OCI-LY7 (cell line): ENCODE measurements around the gene IQGAP2. TPM values are rescaled to one million over a fixed set of nuclear protein-coding genes. Genes with fewer than 3 reads are reported as not detected.

ENCODE experiments used
- BruUV-seq: library from RNA; stranded (reverse); fragments of 400-500 nt; replicated peaks from 2 replicates; lab custom pipeline; 2021; lab: Mats Ljungman, UMichigan
- CTCF ChIA-PET: fragments of 300-600 bp; sonication (Branson Sonifier 250); formaldehyde crosslinking; loops from one replicate; lab custom pipeline; 2022; ENCODE audit warnings: antibody characterized with exemption; ENCODE audit not compliant: unreplicated experiment; lab: Charles Lee
- POLR2A ChIA-PET: fragments of 300-600 bp; sonication (Branson Sonifier 250); formaldehyde crosslinking; loops from one replicate; lab custom pipeline; 2022; ENCODE audit warnings: antibody characterized with exemption; lab: Charles Lee
- DNase-seq: peaks from one replicate; pipeline ENCODE4 v3.0.0-alpha.2; 2015; ENCODE audit warnings: low spot score
- H2AFZ ChIP-seq: fragments of 200-600 bp; sonication (generic), shearing (Covaris generic); 2 replicates; pipeline ENCODE4 v1.6.1; 2014; ENCODE audit warnings: mild to moderate bottlenecking, antibody characterized with exemption, low read length, moderate library complexity
- H3K27ac ChIP-seq: fragments of 200-600 bp; sonication (generic); 2 replicates; pipeline ENCODE4 v1.5.1; 2014; ENCODE audit warnings: mixed run types, low read depth, mild to moderate bottlenecking, moderate library complexity, low read length, inconsistent platforms; ENCODE audit not compliant: poor library complexity, severe bottlenecking
- H3K36me3 ChIP-seq: fragments of 200-600 bp; sonication (generic); 2 replicates; pipeline ENCODE4 v1.6.1; 2014; ENCODE audit warnings: mild to moderate bottlenecking, antibody characterized with exemption, low read length, moderate library complexity, mixed read lengths; ENCODE audit not compliant: insufficient read depth
- H3K4me1 ChIP-seq: fragments of 200-600 bp; sonication (generic); 2 replicates; pipeline ENCODE4 v1.5.1; 2014; ENCODE audit warnings: mild to moderate bottlenecking, low read length; ENCODE audit not compliant: insufficient read depth, poor library complexity, severe bottlenecking
- H3K4me2 ChIP-seq: fragments of 200-600 bp; sonication (generic); 2 replicates; pipeline ENCODE4 v1.6.1; 2014; ENCODE audit warnings: mild to moderate bottlenecking, low read length
- H3K4me3 ChIP-seq: fragments of 200-600 bp; sonication (generic); 2 replicates; pipeline ENCODE4 v1.5.1; 2014; ENCODE audit warnings: mild to moderate bottlenecking, low read depth, low read length; ENCODE audit not compliant: poor library complexity, severe bottlenecking
- H3K79me2 ChIP-seq: fragments of 200-600 bp; sonication (generic); 2 replicates; pipeline ENCODE4 v1.6.1; 2016; ENCODE audit warnings: low read depth, mild to moderate bottlenecking, low read length, moderate library complexity, mixed read lengths; ENCODE audit not compliant: insufficient read depth
- H3K9me2 ChIP-seq: fragments of 200-600 bp; sonication (generic); 2 replicates; pipeline ENCODE4 v1.6.1; 2016; ENCODE audit warnings: mild to moderate bottlenecking, low read length, mixed read lengths; ENCODE audit not compliant: insufficient read depth
- H3K9me3 ChIP-seq: fragments of 200-600 bp; sonication (generic); 2 replicates; pipeline ENCODE4 v1.6.1; 2014; ENCODE audit warnings: mild to moderate bottlenecking, mixed run types, low read length, mixed read lengths
- H4K20me1 ChIP-seq: fragments of 200-600 bp; sonication (generic); 2 replicates; pipeline ENCODE4 v1.6.1; 2014; ENCODE audit warnings: mild to moderate bottlenecking, antibody characterized with exemption, low read length, moderate library complexity, mixed read lengths; ENCODE audit not compliant: insufficient read depth
- EZH2phosphoT487 ChIP-seq: fragments of 200-600 bp; sonication (generic); IDR thresholded peaks from 2 replicates; pipeline ENCODE4 v1.6.1; 2018; ENCODE audit warnings: low read depth, borderline replicate concordance, mild to moderate bottlenecking, mixed run types, antibody characterized with exemption, low read length, moderate library complexity, mixed read lengths
- intact Hi-C: fragments of 100-400 bp; cut with micrococcal nuclease; formaldehyde crosslinking; loops from one replicate; pipeline ENCODE4 v1.10.0; 2022; ENCODE audit not compliant: unreplicated experiment
- total RNA-seq, 2 experiments: library from RNA; depleted of rRNA in 1 of 2; stranded (reverse); fragments of >200 nt in 1 of 2; shearing (Covaris generic) in 1 of 2; gene quantifications; 2 replicates each; pipeline ENCODE4 v1.2.3, GENCODE V29; 2014 to 2022
- TF ChIP-seq, protein P1 (sequence below): fragments of 200-600 bp; sonication (generic); conservative IDR thresholded peaks from 2 replicates; pipeline ENCODE4 v1.5.1; 2014; ENCODE audit warnings: mild to moderate bottlenecking, antibody characterized with exemption, low read length, moderate library complexity, mixed read lengths

Gene IQGAP2
- total RNA-seq, 2 experiments from 2014 or later: 30.0 to 50.2 TPM

DNA sequence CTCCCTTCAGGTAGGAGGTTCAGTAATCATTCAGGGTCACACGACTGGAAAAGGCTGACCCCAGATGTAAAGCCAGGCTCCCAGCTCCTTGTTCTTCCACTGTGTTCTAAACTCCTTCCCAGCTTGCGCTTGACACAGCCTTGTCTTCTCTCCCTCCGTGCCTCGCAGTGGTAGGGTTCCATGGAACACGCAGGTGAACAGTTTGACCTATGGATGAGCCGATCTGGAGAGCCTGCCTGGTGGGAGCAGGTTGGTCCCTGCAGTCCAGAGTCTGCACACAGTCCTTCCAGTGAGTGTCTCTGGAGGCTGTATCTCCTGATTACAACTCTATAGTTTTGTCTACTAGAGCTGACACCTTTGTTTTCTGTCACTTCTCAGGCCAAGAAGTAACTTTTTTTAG lies 85.9 kb downstream of the IQGAP2 start:
- no peaks in the 10 kb centered on the region for H3K9me3 ChIP-seq
- CTCF ChIA-PET: no interaction called here
- H4K20me1 ChIP-seq: no peaks in the 10 kb centered on the region
- H3K27ac ChIP-seq: no peak overlapping the region
- H3K36me3 ChIP-seq: no peaks in the 10 kb centered on the region
- no peak overlapping the region for H3K4me3 ChIP-seq
- no peak for TF ChIP-seq EZH2phosphoT487
- TF ChIP-seq, protein P1, sequence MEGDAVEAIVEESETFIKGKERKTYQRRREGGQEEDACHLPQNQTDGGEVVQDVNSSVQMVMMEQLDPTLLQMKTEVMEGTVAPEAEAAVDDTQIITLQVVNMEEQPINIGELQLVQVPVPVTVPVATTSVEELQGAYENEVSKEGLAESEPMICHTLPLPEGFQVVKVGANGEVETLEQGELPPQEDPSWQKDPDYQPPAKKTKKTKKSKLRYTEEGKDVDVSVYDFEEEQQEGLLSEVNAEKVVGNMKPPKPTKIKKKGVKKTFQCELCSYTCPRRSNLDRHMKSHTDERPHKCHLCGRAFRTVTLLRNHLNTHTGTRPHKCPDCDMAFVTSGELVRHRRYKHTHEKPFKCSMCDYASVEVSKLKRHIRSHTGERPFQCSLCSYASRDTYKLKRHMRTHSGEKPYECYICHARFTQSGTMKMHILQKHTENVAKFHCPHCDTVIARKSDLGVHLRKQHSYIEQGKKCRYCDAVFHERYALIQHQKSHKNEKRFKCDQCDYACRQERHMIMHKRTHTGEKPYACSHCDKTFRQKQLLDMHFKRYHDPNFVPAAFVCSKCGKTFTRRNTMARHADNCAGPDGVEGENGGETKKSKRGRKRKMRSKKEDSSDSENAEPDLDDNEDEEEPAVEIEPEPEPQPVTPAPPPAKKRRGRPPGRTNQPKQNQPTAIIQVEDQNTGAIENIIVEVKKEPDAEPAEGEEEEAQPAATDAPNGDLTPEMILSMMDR: no peak
- no TSS peak for BruUV-seq
- H2AFZ ChIP-seq: no peak overlapping the region
- H3K9me2 ChIP-seq: no peaks in the 10 kb centered on the region
- H3K4me1 ChIP-seq: no peaks in the 10 kb centered on the region
- intact Hi-C loops: no loop called here
- DNase-seq: no peak
- POLR2A ChIA-PET: no interaction called here
- no peak overlapping the region for H3K4me2 ChIP-seq
- H3K79me2 ChIP-seq: peaks cover 9% of the 10 kb centered on the region; the same call in 1 of the 2 replicates

DNA sequence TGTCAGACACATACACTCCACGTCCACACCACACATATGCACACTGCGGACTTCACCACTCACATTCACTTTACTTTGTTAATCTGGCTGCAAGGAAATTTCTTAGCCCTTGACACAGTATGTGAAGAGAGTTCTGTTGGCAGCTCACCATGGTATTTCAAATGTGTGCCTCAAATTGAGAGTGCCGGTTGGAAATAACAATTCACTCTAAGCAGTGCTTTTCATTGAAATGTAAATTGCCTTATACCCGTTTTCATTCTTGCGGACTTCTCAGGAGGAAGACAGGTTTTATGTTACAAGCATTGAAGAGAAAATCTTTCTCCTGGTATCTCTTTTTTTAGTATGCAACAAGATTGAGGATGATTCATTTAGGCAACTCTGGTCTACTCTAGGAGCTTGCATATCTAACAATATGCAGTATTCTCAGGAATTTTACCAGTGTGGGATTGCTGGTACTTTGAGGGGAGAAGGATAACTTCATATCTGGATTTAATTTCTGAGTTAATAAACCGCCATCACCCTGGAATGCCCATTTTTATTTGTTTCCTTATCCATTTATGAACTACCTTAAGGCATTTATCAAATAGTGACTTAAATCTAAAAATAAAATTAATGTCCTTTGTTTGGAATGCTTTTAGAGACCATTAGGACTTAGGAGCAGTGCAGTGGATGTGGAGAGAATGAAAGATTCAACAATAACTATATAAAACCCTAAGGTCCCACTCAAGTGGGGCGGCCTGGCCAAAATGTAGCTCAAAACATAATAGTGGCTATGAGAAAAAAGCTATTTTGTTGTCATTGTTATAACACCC lies 87.0 kb downstream of the IQGAP2 start:
- Histone ChIP-seq H3K4me3 (no peak overlapping the region), H3K9me2 (no peaks in the 10 kb centered on the region), H3K9me3 (no peaks in the 10 kb centered on the region), H3K4me2 (no peak overlapping the region), H3K79me2 (peaks cover 9% of the 10 kb centered on the region; the same call in 1 of the 2 replicates), H3K36me3 (no peaks in the 10 kb centered on the region), H2AFZ (no peak overlapping the region), H3K27ac (no peak overlapping the region), H4K20me1 (no peaks in the 10 kb centered on the region), H3K4me1 (no peaks in the 10 kb centered on the region)
- BruUV-seq: no TSS peak
- ChIA-PET CTCF (no interaction called here), POLR2A (interaction anchor here (1.4 kb wide), 1 partner anchor 10 kb away, joined by 6 read pairs; no protein-coding TSS in a partner anchor)
- no peak for DNase-seq
- TF ChIP-seq, protein P1: no peak
- no peak for TF ChIP-seq EZH2phosphoT487
- intact Hi-C loops: no loop called here

- Histone ChIP-seq H3K4me1 (no peaks in the 10 kb centered on the region), H3K4me2 (no peak overlapping the region), H3K27ac (no peak overlapping the region), H3K4me3 (no peak overlapping the region), H2AFZ (no peak overlapping the region), H3K36me3 (0 out of 2 replicates have a peak, but pooled peaks cover 4% of the 10 kb centered on the region), H3K9me3 (no peaks in the 10 kb centered on the region), H3K79me2 (peaks cover 9% of the 10 kb centered on the region; the same call in 1 of the 2 replicates), H4K20me1 (no peaks in the 10 kb centered on the region), H3K9me2 (no peaks in the 10 kb centered on the region)
- no peak for TF ChIP-seq EZH2phosphoT487
- TF ChIP-seq, protein P1: no peak
- ChIA-PET POLR2A (interaction anchor here (0.6 kb wide), 2 partner anchors 43 to 103 kb away, joined by 3 to 7 read pairs; no protein-coding TSS in a partner anchor), CTCF (no interaction called here)
- intact Hi-C loops: no loop called here
- no peak for DNase-seq
- no TSS peak for BruUV-seq
Measured at GRCh38 chr5:76490960-76491359, 87.9 kb downstream of the IQGAP2 start.
